Caco-2 (cell line): Measurements from ENCODE around the gene ZNF780B. TPM values are rescaled to one million over a fixed set of nuclear protein-coding genes. Genes with fewer than 3 reads are reported as not detected.

ENCODE experiments used
- BruUV-seq: library from RNA; stranded (reverse); fragments of 400-500 nt; replicated peaks from 2 replicates; lab custom pipeline; 2021; lab: Mats Ljungman, UMichigan
- CTCF ChIA-PET: fragments of 300-600 bp; sonication (Branson Sonifier 250); formaldehyde crosslinking; loops from one replicate; lab custom pipeline; 2022; ENCODE audit warnings: antibody characterized with exemption; lab: Charles Lee
- POLR2A ChIA-PET: fragments of 300-600 bp; sonication (Branson Sonifier 250); formaldehyde crosslinking; loops from one replicate; lab custom pipeline; 2022; ENCODE audit warnings: antibody characterized with exemption; lab: Charles Lee
- DNase-seq, 2 experiments: peaks; one replicate each; pipeline versions ENCODE4 v3.0.0 to v3.0.0-alpha.2; 2020 to 2022
- H3K27me3 ChIP-seq: replicated peaks from 2 replicates; pipeline ENCODE4 v1.6.0; 2011; ENCODE audit warnings: low read length; ENCODE audit not compliant: control insufficient read depth, insufficient read depth
- H3K36me3 ChIP-seq: 2 replicates; pipeline ENCODE4 v1.5.1; 2011; ENCODE audit warnings: low read length; ENCODE audit not compliant: control insufficient read depth, insufficient read depth
- H3K4me1 ChIP-seq: fragments of 250-450 bp; sonication (Bioruptor Pico); 2 replicates; pipeline ENCODE4 v1.5.1; 2020; ENCODE audit warnings: mild to moderate bottlenecking
- H3K4me3 ChIP-seq: 2 replicates; pipeline ENCODE4 v1.5.1; 2011; ENCODE audit warnings: low read depth, mild to moderate bottlenecking, control low read depth, low read length
- H3K9me3 ChIP-seq: fragments of 250-450 bp; sonication (Bioruptor Pico); 2 replicates; pipeline ENCODE4 v1.5.1; 2020; ENCODE audit warnings: mild to moderate bottlenecking, moderate library complexity
- H3K27ac Mint-ChIP-seq: one replicate; pipeline ENCODE4 v1.8.0; 2022; ENCODE audit warnings: mixed read lengths; ENCODE audit not compliant: unreplicated experiment
- H3K27me3 Mint-ChIP-seq: one replicate; pipeline ENCODE4 v1.8.0; 2022; ENCODE audit warnings: mixed read lengths; ENCODE audit not compliant: insufficient read depth, unreplicated experiment
- H3K36me3 Mint-ChIP-seq: one replicate; pipeline ENCODE4 v1.8.0; 2022; ENCODE audit warnings: mild to moderate bottlenecking, mixed read lengths; ENCODE audit not compliant: insufficient read depth, unreplicated experiment
- H3K4me1 Mint-ChIP-seq: one replicate; pipeline ENCODE4 v1.8.0; 2022; ENCODE audit warnings: low read depth, mixed read lengths; ENCODE audit not compliant: unreplicated experiment
- H3K4me3 Mint-ChIP-seq: one replicate; pipeline ENCODE4 v1.8.0; 2022; ENCODE audit warnings: mild to moderate bottlenecking, moderate library complexity, mixed read lengths; ENCODE audit not compliant: unreplicated experiment
- H3K9me3 Mint-ChIP-seq: one replicate; pipeline ENCODE4 v1.8.0; 2022; ENCODE audit warnings: mixed read lengths; ENCODE audit not compliant: unreplicated experiment
- CTCF ChIP-seq, 2 experiments: fragments of 200-600 bp in 1 of 2; IDR thresholded peaks; 1 replicate in 1 of 2; 2 replicates in 1 of 2; pipeline versions ENCODE4 v1.5.1 to v1.8.0; 2011 to 2022; ENCODE audit warnings: antibody characterized with exemption in 1 of 2, control low read depth in 1 of 2, inconsistent platforms in 1 of 2, low read depth in 1 of 2, low read length in 1 of 2, mild to moderate bottlenecking in 1 of 2, moderate library complexity in 1 of 2; ENCODE audit not compliant: insufficient read depth in 1 of 2, severe bottlenecking in 1 of 2, unreplicated experiment in 1 of 2
- intact Hi-C: fragments of 100-400 bp; cut with micrococcal nuclease; formaldehyde crosslinking; loops from one replicate; pipeline ENCODE4 v1.10.0; 2022; ENCODE audit not compliant: unreplicated experiment
- total RNA-seq: library from RNA; stranded (reverse); gene quantifications from 2 replicates; pipeline ENCODE4 v1.2.3, GENCODE V29; 2022

ZNF780B gene
- total RNA-seq, 1 experiment from 2014 or later = 27.5 TPM

DNA sequence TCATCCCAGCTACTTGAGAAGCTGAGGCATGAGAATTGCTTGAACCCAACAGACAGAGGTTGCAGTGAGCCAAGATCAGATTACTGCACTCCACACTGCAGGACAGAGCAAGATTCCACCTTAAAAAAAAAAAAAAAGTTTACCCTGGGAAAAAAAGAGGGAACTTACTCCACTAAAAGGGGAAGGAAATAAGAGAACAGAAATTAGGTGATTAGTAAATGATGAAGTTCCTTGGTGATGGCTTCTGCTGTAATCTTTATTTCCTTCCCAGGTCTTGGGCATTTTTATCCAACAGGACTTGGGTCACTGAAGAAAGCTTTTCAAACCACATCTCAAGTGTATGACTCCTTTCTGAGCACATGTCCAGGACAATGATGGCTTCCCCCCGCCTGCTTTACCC, 25.4 kb upstream of the ZNF780B start:
- ChIA-PET POLR2A (no interaction called here), CTCF (no interaction called here)
- Histone ChIP-seq H3K36me3 (peaks cover 5% of the 10 kb centered on the region), H3K4me3 (no peak overlapping the region), H3K9me3 (peaks cover 20% of the 10 kb centered on the region), H3K4me1 (no peaks in the 10 kb centered on the region), H3K27me3 (no peaks in the 10 kb centered on the region)
- TF ChIP-seq CTCF (IDR thresholded peaks at IDR 0.05; ENCODE audit: insufficient read depth in 1 of 2, low read depth in 1 of 2, low read length in 1 of 2, severe bottlenecking in 1 of 2, unreplicated experiment in 1 of 2) = no peak
- intact Hi-C loops = no loop called here
- no peak for DNase-seq
- Mint-ChIP-seq H3K4me3 (no peak overlapping the region), H3K4me1 (peaks cover 7% of the 10 kb centered on the region), H3K9me3 (peaks cover 37% of the 10 kb centered on the region), H3K36me3 (peaks cover 78% of the 10 kb centered on the region), H3K27ac (no peak overlapping the region), H3K27me3 (no peaks in the 10 kb centered on the region)
- no TSS peak for BruUV-seq

- Mint-ChIP-seq H3K27me3 (no peaks in the 10 kb centered on the region), H3K27ac (no peak overlapping the region), H3K9me3 (peaks cover 37% of the 10 kb centered on the region), H3K36me3 (peaks cover 89% of the 10 kb centered on the region), H3K4me1 (peaks cover 7% of the 10 kb centered on the region), H3K4me3 (no peak overlapping the region)
- Histone ChIP-seq H3K9me3 (peaks cover 20% of the 10 kb centered on the region), H3K4me1 (no peaks in the 10 kb centered on the region), H3K4me3 (no peak overlapping the region), H3K27me3 (no peaks in the 10 kb centered on the region), H3K36me3 (peaks cover 7% of the 10 kb centered on the region)
- no peak for DNase-seq
- TF ChIP-seq CTCF (IDR thresholded peaks at IDR 0.05; ENCODE audit: insufficient read depth in 1 of 2, low read depth in 1 of 2, low read length in 1 of 2, severe bottlenecking in 1 of 2, unreplicated experiment in 1 of 2) = no peak
- intact Hi-C loops = no loop called here
- CTCF ChIA-PET = no interaction called here
- POLR2A ChIA-PET = no interaction called here
- BruUV-seq = no TSS peak
Measured at GRCh38 chr19:40080289-40080688, 24.3 kb upstream of the ZNF780B start.

- Mint-ChIP-seq H3K36me3 (peaks cover 93% of the 10 kb centered on the region), H3K27me3 (no peaks in the 10 kb centered on the region), H3K4me1 (no peaks in the 10 kb centered on the region), H3K4me3 (no peak overlapping the region), H3K9me3 (peaks cover 37% of the 10 kb centered on the region), H3K27ac (no peak overlapping the region)
- Histone ChIP-seq H3K27me3 (no peaks in the 10 kb centered on the region), H3K36me3 (peaks cover 7% of the 10 kb centered on the region), H3K4me3 (no peak overlapping the region), H3K4me1 (no peaks in the 10 kb centered on the region), H3K9me3 (peaks cover 29% of the 10 kb centered on the region)
- ChIA-PET CTCF (no interaction called here), POLR2A (interaction anchor here (0.6 kb wide), 1 partner anchor 1946 kb away, joined by 4 read pairs; no protein-coding TSS in a partner anchor)
- intact Hi-C loops = no loop called here
- BruUV-seq = no TSS peak
- no peak for DNase-seq
- TF ChIP-seq CTCF (IDR thresholded peaks at IDR 0.05; ENCODE audit: insufficient read depth in 1 of 2, low read depth in 1 of 2, low read length in 1 of 2, severe bottlenecking in 1 of 2, unreplicated experiment in 1 of 2) = no peak
Measured at GRCh38 chr19:40078377-40078776, 22.3 kb upstream of the ZNF780B start.
